Body of pancreas (tissue), 4 donors: ENCODE data around the gene ASTN1.

Source experiments
- CTCF ChIP-seq, 7 experiments: fragments of 450-650 bp in 4 of 7; fragments of 200-600 bp in 3 of 7; sonication (generic) in 3 of 7; IDR thresholded peaks; one replicate each; pipeline ENCODE4 v1.5.1; 2016 to 2019; ENCODE audit warnings: antibody characterized with exemption in 7 of 7
- POLR2A ChIP-seq, 3 donors: fragments of 450-650 bp; IDR thresholded peaks; one replicate each; pipeline ENCODE4 v1.6.1; 2016; ENCODE audit warnings: antibody characterized with exemption in 3 of 3, mild to moderate bottlenecking in 2 of 3

- TF ChIP-seq CTCF (IDR thresholded peaks at IDR 0.05): no peak
- TF ChIP-seq POLR2A (IDR thresholded peaks at IDR 0.05): no peak
Observed at GRCh38 chr1:176943783-176944182, 220.7 kb downstream of the ASTN1 start.
